ENCODE results near the gene CPEB3.

GRCh38 chr10:92042541-92042940 lies 248.3 kb downstream of the CPEB3 start:
- TF ChIP-seq CTCF (IDR thresholded peaks at IDR 0.05) (no peak), POLR2A (IDR thresholded peaks at IDR 0.05) (no peak)
